AG04450 (cell line): ENCODE results near the gene CCBE1. TPM values are rescaled to one million over a fixed set of nuclear protein-coding genes. Genes with fewer than 3 reads are reported as not detected.

Experiments used
- CTCF ChIA-PET: fragments of 300-600, 350-600 bp; formaldehyde crosslinking; extraction: SDS; loops from one replicate; lab custom pipeline; 2022; ENCODE audit warnings: antibody characterized with exemption, inconsistent platforms; lab: Charles Lee
- POLR2A ChIA-PET: fragments of 350-600 bp; formaldehyde crosslinking; extraction: SDS; loops from one replicate; lab custom pipeline; 2021; ENCODE audit warnings: antibody characterized with exemption, inconsistent platforms; lab: Yijun Ruan, JAX
- DNase-seq: peaks from one replicate; pipeline ENCODE4 v3.0.0-alpha.2; 2011; ENCODE audit warnings: low read depth, low spot score
- H3K27ac ChIP-seq: one replicate; pipeline ENCODE4 v1.5.1; 2012; ENCODE audit warnings: low read depth, low read length, control low read depth
- H3K27me3 ChIP-seq: one replicate; pipeline ENCODE4 v1.6.0; 2012; ENCODE audit warnings: low read length; ENCODE audit not compliant: control insufficient read depth, insufficient read depth
- H3K4me3 ChIP-seq: 2 replicates; pipeline ENCODE4 v1.5.1; 2011; ENCODE audit warnings: mild to moderate bottlenecking, low read depth, low read length, control low read depth
- H3K9me3 ChIP-seq: 2 replicates; pipeline ENCODE4 v1.5.1; 2012; ENCODE audit warnings: low read length; ENCODE audit not compliant: control insufficient read depth, insufficient read depth
- polyA plus RNA-seq: library from polyadenylated mRNA; depleted of rRNA; stranded (reverse); fragments of >200 nt; gene quantifications from 2 replicates; pipeline ENCODE4 v1.2.3, GENCODE V29; 2011
- TF ChIP-seq, protein P1 (sequence below): IDR thresholded peaks from 2 replicates; pipeline ENCODE4 v1.5.1; 2011; ENCODE audit warnings: low read depth, low read length, control low read depth, inconsistent platforms

The CCBE1 gene
- polyA plus RNA-seq, 1 experiment, result 40.4 TPM

DNA sequence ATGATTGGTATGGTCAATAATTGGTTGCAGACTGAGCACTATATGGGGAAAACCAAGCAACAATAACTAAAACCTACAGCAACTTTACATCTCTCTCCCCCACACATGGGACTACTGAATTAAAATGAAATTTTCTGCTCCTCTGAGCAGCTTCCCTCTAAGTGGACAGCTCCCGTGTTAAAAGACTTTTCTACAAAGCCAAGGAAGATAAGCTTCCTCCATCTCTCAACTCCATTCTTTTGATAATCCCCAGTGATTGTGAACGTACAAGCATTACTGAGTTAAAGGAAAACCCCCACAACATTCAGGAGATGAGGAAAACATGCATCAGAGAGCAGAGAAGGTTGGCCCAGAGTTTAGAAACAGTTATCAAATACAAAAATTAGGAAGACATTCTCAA lies 21.9 kb downstream of the CCBE1 start:
- CTCF ChIA-PET, result interaction anchor here (0.6 to 2.1 kb wide), 3 partner anchors 22 to 216 kb away, joined by 3 to 14 read pairs (median 5); partner anchors contain the start of gene CCBE1
- POLR2A ChIA-PET, result interaction anchor here (0.7 to 1.2 kb wide), 2 partner anchors 26 to 60 kb away, joined by 3 to 4 read pairs; no protein-coding TSS in a partner anchor
- no peak for DNase-seq

DNA sequence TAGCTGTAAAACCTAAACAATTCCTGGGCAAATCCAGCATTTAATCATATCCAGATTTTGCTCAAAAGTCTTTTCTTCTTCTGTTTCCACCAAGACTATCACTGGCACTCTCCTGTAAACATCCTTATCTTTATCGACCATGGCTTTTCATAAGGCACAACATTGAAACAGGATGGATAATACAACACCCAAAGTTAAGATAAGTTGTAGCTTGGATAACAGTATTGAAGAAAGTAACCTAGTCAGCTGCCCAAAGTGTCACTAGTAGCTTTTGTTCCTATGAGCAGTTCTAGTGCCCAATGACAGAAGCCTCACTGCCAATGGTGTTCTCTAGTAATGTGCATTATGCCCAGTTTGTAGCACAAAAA lies 22.3 kb downstream of the CCBE1 start:
- no peak overlapping the region for H3K27ac ChIP-seq
- POLR2A ChIA-PET, result interaction anchor here (1.2 kb wide), 1 partner anchor 26 kb away, joined by 3 read pairs; no protein-coding TSS in a partner anchor
- CTCF ChIA-PET, result interaction anchor here (0.6 to 2.1 kb wide), 3 partner anchors 22 to 216 kb away, joined by 3 to 14 read pairs (median 5); partner anchors contain the start of gene CCBE1

More for the DNA sequence above, 21.9 kb downstream of the CCBE1 start:
- TF ChIP-seq, protein P1, sequence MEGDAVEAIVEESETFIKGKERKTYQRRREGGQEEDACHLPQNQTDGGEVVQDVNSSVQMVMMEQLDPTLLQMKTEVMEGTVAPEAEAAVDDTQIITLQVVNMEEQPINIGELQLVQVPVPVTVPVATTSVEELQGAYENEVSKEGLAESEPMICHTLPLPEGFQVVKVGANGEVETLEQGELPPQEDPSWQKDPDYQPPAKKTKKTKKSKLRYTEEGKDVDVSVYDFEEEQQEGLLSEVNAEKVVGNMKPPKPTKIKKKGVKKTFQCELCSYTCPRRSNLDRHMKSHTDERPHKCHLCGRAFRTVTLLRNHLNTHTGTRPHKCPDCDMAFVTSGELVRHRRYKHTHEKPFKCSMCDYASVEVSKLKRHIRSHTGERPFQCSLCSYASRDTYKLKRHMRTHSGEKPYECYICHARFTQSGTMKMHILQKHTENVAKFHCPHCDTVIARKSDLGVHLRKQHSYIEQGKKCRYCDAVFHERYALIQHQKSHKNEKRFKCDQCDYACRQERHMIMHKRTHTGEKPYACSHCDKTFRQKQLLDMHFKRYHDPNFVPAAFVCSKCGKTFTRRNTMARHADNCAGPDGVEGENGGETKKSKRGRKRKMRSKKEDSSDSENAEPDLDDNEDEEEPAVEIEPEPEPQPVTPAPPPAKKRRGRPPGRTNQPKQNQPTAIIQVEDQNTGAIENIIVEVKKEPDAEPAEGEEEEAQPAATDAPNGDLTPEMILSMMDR, result no peak
- Histone ChIP-seq H3K27ac (no peak overlapping the region), H3K4me3 (no peak overlapping the region), H3K27me3 (no peaks in the 10 kb centered on the region), H3K9me3 (no peaks in the 10 kb centered on the region)

DNA sequence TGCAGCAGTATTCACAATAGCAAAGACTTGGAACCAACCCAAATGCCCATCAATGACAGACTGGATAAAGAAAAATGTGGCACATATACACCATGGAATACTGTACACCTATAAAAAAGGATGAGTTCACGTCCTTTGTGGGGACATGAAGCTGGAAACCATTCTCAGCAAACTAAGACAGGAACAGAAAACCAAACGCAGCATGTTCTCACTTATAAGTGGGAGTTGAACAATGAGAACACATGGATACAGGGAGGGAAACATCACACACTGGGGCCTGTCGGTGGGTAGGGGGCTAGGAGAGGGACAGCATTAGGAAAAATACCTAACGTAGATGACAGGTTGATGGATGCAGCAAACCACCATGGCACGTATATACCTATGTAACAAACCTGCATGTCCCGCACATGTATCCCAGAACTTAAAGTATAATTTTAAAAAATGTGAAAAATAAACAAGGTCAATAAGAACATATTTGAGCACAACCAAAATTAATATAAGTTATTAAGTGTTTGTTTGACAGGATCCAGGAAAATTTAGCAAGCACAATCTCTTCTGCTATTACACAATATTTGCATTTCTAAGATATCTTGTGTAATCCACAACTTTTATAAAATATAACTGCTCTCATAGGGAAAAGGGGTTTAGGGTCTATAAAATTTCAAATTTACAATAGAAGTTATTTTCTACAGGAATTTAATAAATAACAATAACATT lies 22.9 kb downstream of the CCBE1 start:
- no peak for DNase-seq
- POLR2A ChIA-PET, result interaction anchor here (1.2 kb wide), 1 partner anchor 25 kb away, joined by 3 read pairs; no protein-coding TSS in a partner anchor
- TF ChIP-seq, protein P1, result no peak
- CTCF ChIA-PET, result interaction anchor here (1.2 to 3.6 kb wide), 3 partner anchors 23 to 150 kb away, joined by 5 to 28 read pairs (median 14); partner anchors contain the start of gene CCBE1
- no peak overlapping the region for H3K4me3 ChIP-seq
- H3K27ac ChIP-seq, result no peak overlapping the region
- H3K9me3 ChIP-seq, result no peaks in the 10 kb centered on the region
- no peaks in the 10 kb centered on the region for H3K27me3 ChIP-seq

More for the DNA sequence above, 22.3 kb downstream of the CCBE1 start:
- TF ChIP-seq, protein P1, result no peak
- Histone ChIP-seq H3K9me3 (no peaks in the 10 kb centered on the region), H3K4me3 (no peak overlapping the region), H3K27me3 (no peaks in the 10 kb centered on the region)
- DNase-seq, result no peak

DNA sequence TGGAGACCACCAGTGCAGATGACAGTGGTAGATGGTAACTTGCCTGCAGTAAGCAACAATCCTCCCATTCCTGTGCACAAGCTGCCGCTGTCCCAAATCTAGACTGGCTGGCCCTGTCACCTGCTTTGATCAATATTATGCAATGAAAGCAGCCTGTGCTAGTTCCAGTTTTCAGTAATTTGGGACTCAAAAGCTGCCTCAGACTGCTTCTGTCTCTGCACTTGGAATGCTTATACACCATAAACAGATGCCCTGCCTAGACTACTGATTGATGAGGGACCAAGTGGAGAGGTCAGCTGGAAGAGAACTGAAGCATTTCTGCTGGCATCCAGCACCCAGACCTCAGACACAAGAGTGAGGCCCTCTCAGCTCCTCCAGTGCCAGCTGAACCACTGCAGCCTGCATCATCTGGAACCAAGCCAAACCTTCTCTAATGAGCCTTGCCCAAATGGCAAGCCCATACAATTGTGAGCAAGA lies 24.9 kb downstream of the CCBE1 start:
- Histone ChIP-seq H3K27me3 (no peaks in the 10 kb centered on the region), H3K9me3 (no peaks in the 10 kb centered on the region), H3K4me3 (no peak overlapping the region), H3K27ac (no peak overlapping the region)
- ChIA-PET POLR2A (interaction anchor here (0.9 to 1.3 kb wide), 3 partner anchors 12 to 213 kb away, joined by 3 to 4 read pairs (median 3); partner anchors contain the start of gene CCBE1), CTCF (interaction anchor here (0.6 to 3.6 kb wide), 4 partner anchors 17 to 151 kb away, joined by 3 to 28 read pairs (median 6); partner anchors contain the start of gene CCBE1)
- DNase-seq, result no peak
- TF ChIP-seq, protein P1, result no peak

DNA sequence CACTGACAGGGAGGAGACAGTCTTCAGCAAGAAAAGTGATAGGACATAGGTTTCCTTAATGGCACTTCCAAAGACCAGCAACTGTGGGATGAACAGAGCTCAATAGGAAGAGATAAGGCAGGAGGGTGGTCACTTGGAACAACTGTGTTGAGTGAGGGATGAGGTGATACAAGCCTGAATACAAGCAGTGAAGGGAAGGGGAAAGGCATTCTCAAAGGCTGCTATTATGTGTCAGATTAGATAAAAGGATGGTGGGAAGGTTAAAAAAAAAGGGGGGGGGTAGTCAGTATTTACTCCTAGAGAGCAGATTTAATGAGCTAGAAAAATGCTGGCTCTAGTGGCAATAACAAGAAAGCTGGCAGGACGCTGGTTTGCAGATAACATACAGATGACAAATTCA lies 25.7 kb downstream of the CCBE1 start:
- CTCF ChIA-PET, result interaction anchor here (0.6 to 3.6 kb wide), 6 partner anchors 13 to 152 kb away, joined by 3 to 28 read pairs (median 4); partner anchors contain the start of gene CCBE1

More for the DNA sequence above, 25.7 kb downstream of the CCBE1 start:
- Histone ChIP-seq H3K27me3 (no peaks in the 10 kb centered on the region), H3K4me3 (no peak overlapping the region), H3K9me3 (no peaks in the 10 kb centered on the region), H3K27ac (no peak overlapping the region)
- no peak for DNase-seq
- TF ChIP-seq, protein P1, result no peak
- POLR2A ChIA-PET, result interaction anchor here (1.0 kb wide), 1 partner anchor 26 kb away, joined by 4 read pairs; the partner anchor contains the start of gene CCBE1
